NCI-H345 treated with DMSO at 0.1 percent for 48 hours (cell line): ENCODE results near the gene CIB4.

Experiments used
- DNase-seq: peaks from one replicate; lab custom pipeline; 2025; ENCODE audit not compliant: unreplicated experiment; lab: John Stamatoyannopoulos, UW

The CIB4 gene

DNA sequence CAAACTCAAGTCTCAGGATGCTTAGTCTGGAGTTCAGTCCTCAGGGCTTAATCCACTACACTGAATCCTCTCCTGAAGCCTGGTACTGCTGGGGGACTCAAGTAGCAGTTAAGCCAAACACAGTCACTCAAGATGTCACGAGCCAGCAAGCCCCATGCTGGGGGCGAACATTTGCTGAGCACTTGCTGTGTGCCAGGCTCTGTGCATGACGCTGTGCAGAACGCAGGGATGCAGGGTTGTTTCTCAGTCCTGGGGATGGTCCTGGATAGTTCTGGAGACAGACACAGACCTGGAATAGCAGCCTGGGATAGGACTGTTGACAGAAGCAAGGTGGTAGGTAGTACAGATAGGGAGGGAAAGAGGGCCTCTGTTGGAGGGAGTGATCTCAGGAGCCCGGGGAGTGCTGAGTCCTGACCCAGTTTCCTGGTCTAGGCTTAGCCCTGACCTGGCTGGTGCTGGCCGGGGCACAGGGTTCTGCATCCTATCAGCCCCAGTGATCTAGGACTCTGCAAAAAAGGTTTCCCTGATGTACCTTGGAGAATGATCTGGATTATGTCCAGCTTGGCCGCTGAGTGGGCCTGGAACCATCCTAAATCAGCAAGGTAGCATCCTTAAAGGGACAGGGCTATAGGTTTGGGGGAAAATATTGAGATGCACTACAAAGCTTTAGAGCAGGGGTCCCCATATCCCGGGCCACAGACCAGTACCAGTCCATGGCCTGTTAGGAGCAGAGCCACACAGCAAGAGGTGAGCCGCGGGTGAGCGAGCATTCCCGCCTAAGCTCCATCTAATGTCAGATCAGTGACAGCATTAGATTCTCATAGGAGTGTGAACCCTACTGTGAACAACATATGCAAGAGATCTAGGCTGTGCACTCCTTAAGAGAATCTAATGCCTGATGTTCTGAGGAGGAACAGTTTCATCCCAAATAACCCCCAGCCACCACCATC is 108.6 kb downstream of the CIB4 start:
- no peak for DNase-seq
